ENCODE measurements around the gene JUN. TPM values are rescaled to one million over a fixed set of nuclear protein-coding genes. Genes with fewer than 3 reads are reported as not detected.
A peak's percentile ranks its signal among the peaks of the same experiment; 100 is the strongest.

The JUN gene
- total and polyA plus RNA-seq, 2 of the 13 experiments (the other 11 are each of a cell fraction or from before 2014, with no cell fraction given), result 18.2 to 22.3 TPM

DNA sequence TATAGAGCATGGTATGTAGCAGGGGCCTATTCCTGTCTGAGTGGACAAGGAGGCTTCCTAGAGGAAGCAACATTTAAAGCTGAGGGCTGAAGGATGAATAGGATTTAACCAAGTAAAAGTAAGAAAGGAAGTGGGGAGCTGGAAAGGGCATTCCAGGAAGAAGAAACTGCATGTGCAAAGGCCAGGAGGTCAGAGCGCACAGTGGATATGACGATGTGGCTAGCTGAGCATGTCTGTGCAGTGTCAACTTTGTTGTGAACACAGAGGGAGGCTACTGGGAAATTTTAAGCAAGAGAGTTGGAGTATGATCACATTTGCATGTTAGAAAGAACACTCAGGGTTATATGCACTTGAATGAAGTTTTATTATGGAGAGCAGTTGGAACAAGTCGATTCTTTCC lies 28.6 kb upstream of the JUN start:
- peaks cover 91% of the 10 kb centered on the region for H3K4me1 ChIP-seq (ENCODE audit: insufficient read depth, low read length)
- POLR2A ChIA-PET, result no interaction called here
- no peak overlapping the region for H3K9ac ChIP-seq (ENCODE audit: insufficient read depth, low read depth, low read length)
- H3K79me2 ChIP-seq (ENCODE audit: insufficient read depth, low read length), result no peaks in the 10 kb centered on the region
- CTCF ChIA-PET (ENCODE audit: low intra/inter-chr PET ratio, low total read pairs), result no interaction called here
- in situ Hi-C loops (cut with HindIII; ENCODE audit: extremely low pct_ligation_motif_present, low pct_unique_long_range_greater_than_20kb), result no loop called here
- no peak overlapping the region for H3K4me2 ChIP-seq (ENCODE audit: low read depth, low read length)
- no peaks in the 10 kb centered on the region for H4K20me1 ChIP-seq (ENCODE audit: insufficient read depth, low read length)
- WGBS (ENCODE audit: low lambda C conversion rate), result 27% methylated on average over 3 of the region's 3 CpGs
- H3K36me3 ChIP-seq (replicated peaks in 1 of 2; ENCODE audit: control insufficient read depth in 1 of 2, insufficient read depth in 2 of 2, low read length in 2 of 2), result no peaks in the 10 kb centered on the region
- H2AFZ ChIP-seq (ENCODE audit: low read length), result no peak overlapping the region
- FAIRE-seq (no peak), ATAC-seq (no peak), DNase-seq (ENCODE audit: low spot score) (no peak)
- TF ChIP-seq, protein P1, sequence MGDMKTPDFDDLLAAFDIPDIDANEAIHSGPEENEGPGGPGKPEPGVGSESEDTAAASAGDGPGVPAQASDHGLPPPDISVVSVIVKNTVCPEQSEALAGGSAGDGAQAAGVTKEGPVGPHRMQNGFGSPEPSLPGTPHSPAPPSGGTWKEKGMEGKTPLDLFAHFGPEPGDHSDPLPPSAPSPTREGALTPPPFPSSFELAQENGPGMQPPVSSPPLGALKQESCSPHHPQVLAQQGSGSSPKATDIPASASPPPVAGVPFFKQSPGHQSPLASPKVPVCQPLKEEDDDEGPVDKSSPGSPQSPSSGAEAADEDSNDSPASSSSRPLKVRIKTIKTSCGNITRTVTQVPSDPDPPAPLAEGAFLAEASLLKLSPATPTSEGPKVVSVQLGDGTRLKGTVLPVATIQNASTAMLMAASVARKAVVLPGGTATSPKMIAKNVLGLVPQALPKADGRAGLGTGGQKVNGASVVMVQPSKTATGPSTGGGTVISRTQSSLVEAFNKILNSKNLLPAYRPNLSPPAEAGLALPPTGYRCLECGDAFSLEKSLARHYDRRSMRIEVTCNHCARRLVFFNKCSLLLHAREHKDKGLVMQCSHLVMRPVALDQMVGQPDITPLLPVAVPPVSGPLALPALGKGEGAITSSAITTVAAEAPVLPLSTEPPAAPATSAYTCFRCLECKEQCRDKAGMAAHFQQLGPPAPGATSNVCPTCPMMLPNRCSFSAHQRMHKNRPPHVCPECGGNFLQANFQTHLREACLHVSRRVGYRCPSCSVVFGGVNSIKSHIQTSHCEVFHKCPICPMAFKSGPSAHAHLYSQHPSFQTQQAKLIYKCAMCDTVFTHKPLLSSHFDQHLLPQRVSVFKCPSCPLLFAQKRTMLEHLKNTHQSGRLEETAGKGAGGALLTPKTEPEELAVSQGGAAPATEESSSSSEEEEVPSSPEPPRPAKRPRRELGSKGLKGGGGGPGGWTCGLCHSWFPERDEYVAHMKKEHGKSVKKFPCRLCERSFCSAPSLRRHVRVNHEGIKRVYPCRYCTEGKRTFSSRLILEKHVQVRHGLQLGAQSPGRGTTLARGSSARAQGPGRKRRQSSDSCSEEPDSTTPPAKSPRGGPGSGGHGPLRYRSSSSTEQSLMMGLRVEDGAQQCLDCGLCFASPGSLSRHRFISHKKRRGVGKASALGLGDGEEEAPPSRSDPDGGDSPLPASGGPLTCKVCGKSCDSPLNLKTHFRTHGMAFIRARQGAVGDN (CRISPR knock-in tag; IDR thresholded peaks at IDR 0.05), result no peak
- TF ChIP-seq MEIS1 (CRISPR knock-in tag; IDR thresholded peaks at IDR 0.05; ENCODE audit: borderline replicate concordance) (no peak), ZNF263 (CRISPR knock-in tag; IDR thresholded peaks at IDR 0.05) (no peak), RBAK (CRISPR knock-in tag; IDR thresholded peaks at IDR 0.05) (no peak), NR2F6 (IDR thresholded peaks at IDR 0.05) (no peak), NR2F6 (CRISPR knock-in tag; IDR thresholded peaks at IDR 0.05) (peak; percentile 51; the same call in 1 of the 2 replicates)
- intact Hi-C loops (cut with micrococcal nuclease; ENCODE audit: unreplicated experiment), result no loop called here
- no TSS peak for BruUV-seq (replicated peaks)
- no peaks in the 10 kb centered on the region for H3K9me3 ChIP-seq (ENCODE audit: low read length)
- no peaks in the 10 kb centered on the region for H3K27me3 ChIP-seq (ENCODE audit: control insufficient read depth in 1 of 2, insufficient read depth in 2 of 2, low read length in 2 of 2)
- H3K27ac ChIP-seq (ENCODE audit: extremely low read length, insufficient read depth, low read length), result no peak overlapping the region
- H3K4me3 ChIP-seq (replicated peaks in 1 of 3; ENCODE audit: insufficient read depth in 1 of 3, low read depth in 2 of 3, low read length in 3 of 3), result no peak overlapping the region

Measured in HepG2 (cell line).